LNCAP (cell line): ENCODE measurements around the gene MRPL14.

Experiments used
- TF ChIP-seq, protein P1 (sequence below): fragments of 450-650 bp; IDR thresholded peaks from 2 replicates; pipeline ENCODE4 v1.5.1; 2017; ENCODE audit warnings: mild to moderate bottlenecking

MRPL14 gene

DNA sequence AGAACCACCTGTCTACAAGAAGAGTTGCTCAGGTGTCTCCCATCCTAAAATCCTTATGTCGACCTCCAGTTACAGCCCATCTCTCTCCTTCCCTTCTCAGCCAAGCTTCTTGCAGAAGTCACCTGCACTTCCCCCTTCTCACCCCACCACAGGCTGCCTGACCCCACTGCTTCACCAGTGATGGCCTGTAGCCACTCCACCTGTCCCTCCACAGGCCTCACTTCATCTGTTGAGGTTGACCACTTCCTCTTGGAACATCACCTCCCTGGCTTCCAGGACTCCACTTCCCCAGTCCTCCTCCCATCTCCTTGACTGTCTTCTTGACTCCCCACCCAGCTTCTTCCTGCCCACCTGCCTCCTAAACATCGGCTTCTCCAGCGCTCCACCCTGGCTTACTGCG lies 25.4 kb downstream of the MRPL14 start:
- TF ChIP-seq, protein P1, sequence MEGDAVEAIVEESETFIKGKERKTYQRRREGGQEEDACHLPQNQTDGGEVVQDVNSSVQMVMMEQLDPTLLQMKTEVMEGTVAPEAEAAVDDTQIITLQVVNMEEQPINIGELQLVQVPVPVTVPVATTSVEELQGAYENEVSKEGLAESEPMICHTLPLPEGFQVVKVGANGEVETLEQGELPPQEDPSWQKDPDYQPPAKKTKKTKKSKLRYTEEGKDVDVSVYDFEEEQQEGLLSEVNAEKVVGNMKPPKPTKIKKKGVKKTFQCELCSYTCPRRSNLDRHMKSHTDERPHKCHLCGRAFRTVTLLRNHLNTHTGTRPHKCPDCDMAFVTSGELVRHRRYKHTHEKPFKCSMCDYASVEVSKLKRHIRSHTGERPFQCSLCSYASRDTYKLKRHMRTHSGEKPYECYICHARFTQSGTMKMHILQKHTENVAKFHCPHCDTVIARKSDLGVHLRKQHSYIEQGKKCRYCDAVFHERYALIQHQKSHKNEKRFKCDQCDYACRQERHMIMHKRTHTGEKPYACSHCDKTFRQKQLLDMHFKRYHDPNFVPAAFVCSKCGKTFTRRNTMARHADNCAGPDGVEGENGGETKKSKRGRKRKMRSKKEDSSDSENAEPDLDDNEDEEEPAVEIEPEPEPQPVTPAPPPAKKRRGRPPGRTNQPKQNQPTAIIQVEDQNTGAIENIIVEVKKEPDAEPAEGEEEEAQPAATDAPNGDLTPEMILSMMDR = no peak

DNA sequence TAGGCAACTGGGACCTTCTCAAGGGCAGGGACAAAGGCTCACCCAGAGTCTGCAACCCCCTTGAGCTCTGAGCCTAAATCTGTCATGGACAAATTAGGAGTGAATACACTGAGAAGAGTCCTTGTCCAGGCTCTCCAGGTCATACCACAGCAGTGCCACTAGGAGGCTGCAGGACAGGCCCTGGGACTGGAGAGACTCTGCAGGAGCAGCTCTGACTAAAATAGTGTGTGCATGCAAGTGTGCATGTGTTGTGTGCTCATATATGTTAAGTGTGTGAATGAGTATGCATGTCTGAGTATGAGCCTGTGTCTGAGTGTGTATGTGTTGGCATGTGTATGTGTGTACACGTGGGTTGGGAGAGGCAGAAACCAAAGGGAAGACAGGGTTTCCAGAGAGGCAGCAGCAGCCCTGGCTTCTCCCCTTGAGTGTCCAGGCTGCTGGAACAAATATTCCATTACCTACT lies 27.1 kb downstream of the MRPL14 start:
- TF ChIP-seq, protein P1 = peak; percentile 39

DNA sequence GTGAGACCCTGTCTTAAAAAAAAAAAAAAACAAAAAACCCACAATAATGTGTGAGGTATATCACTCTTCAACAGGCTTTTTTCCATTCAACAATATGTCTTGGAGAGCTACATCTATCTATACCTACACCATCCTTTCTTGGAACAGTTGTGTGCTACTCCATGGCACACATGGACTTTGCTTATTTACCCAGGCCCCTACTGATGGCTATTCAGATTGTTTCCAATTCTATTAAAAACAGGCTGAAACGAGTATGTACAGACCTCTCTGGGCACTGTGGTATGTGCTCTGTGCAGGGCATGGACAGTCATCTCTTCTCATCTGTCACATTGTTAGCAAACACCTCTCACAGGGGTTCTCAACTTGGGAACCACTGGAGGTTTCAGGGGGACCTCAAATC lies 28.1 kb downstream of the MRPL14 start:
- TF ChIP-seq, protein P1 = no peak

DNA sequence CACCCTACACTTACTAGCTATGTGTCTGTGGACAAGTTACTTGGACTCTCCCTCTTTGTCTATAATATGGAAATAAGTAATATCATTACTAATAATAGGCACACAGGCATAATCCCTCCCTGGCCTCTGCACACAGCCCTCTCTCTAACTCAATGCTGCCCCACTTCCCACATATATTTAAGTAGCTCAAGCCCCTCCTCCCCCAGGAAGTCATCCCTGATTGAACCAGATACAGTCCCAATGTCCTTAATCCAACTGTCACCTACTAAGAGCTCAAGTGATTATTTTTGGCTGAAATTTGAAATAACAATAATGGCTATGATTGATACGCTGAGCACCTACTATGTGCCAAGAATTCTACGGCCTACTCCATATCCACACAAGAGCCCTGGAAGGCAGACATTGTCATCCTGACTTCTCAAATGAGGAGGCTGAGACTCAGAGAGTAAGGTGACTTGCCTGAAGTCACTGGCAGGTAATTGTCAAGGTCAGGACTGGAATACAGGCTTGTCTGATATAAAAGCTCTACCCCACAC lies 29.4 kb downstream of the MRPL14 start:
- TF ChIP-seq, protein P1 = no peak

DNA sequence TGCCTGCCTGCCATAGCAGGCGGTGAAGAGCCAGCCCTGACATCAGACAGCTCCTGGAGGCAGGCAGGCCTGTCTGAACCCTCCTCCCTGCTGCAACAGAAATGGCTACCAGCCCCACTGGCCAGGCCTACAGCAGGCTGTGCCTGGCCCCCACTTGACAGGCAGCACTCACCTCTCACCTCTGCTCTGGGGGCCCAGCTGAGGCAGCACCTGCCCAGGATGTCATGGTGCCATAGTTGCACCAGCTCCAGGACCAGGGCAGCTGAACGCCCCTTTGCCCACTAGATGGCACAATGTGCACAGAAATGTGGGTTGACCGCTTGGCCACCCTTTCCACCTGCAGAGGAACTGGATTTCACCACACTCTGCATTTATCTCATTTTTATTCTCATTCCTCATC lies 30.6 kb downstream of the MRPL14 start:
- TF ChIP-seq, protein P1 = peak; percentile 75

DNA sequence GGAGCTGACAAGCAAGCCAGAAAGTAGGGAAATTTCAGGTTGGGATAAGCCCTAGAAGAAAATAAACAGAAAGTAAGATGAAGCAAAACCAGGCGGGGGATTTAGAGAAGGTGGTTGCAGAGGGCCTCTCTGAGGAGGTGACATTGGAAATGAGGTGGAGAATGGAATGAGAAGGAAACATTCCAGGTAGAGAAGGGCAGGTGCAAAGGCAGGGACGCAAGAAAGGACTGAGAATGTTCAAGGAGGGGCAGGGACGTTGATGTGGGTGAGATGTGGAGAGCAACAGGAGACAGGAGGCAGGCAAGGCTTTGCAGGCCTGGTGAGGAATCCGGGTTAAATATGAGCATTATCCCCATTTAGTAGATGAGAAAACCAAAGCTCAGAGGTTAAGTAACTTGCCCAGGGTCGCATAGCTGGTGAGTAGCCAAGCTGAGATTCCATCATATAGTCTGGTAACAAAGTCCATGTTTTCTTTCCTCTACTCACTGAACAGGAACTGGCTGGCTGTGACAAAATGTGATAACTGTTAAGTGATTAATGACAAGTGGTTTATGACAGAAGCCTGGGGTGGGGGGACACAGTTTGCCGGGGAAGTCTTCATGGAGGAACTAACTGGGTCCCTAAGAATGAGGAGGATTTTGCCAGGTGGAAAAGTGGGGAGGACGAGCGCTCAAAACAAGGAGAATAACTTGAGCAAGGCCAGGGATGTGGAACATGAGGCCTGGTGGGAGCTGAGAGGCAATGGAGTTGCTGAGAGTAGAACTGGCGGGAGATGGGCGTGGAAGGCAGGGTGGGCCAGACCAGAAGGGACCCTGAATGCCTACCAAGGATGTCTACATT lies 32.6 kb downstream of the MRPL14 start:
- TF ChIP-seq, protein P1 = no peak

DNA sequence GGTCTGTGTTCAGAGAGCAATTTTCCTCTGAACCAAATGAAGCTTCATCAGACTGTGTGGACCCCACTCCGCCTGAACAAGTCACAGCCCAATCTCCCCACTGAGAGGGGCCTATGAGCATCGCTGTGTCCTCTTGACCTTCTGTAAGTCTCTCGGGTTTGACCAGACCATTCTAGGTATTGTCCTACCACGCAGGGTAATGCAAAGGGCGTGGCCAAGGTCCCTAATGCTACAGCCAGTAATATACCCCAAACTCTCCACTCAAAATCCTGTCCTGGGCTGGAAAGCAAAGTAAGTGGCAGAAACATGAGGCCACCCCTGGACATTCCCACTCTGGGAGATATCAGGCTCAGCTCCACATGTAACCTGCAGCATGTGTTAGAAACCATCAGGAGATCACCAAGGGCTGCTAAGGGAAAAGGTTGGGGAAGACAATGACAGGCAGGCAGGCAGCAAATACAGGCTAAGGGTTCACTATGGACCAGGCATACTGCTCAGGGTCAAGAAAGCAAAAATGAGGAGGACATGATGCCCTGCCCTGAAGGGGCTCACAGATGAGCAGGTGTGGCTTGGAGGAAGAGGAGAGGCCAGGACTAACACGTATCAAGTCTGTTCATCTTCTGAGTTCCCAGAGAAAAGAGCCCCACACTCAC lies 33.4 kb downstream of the MRPL14 start:
- TF ChIP-seq, protein P1 = no peak
